SJSA1 (cell line): ENCODE measurements around the gene VOPP1. TPM values are rescaled to one million over a fixed set of nuclear protein-coding genes. Genes with fewer than 3 reads are reported as not detected.

Experiments used
- DNase-seq, 2 experiments: peaks; one replicate each; pipeline ENCODE4 v3.0.0-alpha.2; 2015 to 2020; ENCODE audit warnings: low spot score in 2 of 2, low read depth in 1 of 2
- H3K27ac ChIP-seq: fragments of 250-450 bp; sonication (Bioruptor Pico); 2 replicates; pipeline ENCODE4 v1.5.1; 2020; ENCODE audit warnings: mild to moderate bottlenecking, moderate library complexity
- H3K27me3 ChIP-seq: fragments of 250-450 bp; sonication (Bioruptor Pico); replicated peaks from 2 replicates; pipeline ENCODE4 v1.5.1; 2020; ENCODE audit warnings: mild to moderate bottlenecking, moderate library complexity
- H3K36me3 ChIP-seq: fragments of 250-450 bp; sonication (Bioruptor Pico); 2 replicates; pipeline ENCODE4 v1.5.1; 2020; ENCODE audit warnings: mild to moderate bottlenecking
- H3K4me1 ChIP-seq: fragments of 250-450 bp; sonication (Bioruptor Pico); replicated peaks from 2 replicates; pipeline ENCODE4 v1.6.1; 2021; ENCODE audit warnings: mild to moderate bottlenecking
- H3K4me3 ChIP-seq: fragments of 250-450 bp; sonication (Bioruptor Pico); 2 replicates; pipeline ENCODE4 v1.5.1; 2020; ENCODE audit warnings: mild to moderate bottlenecking
- H3K9me3 ChIP-seq: fragments of 250-450 bp; sonication (Bioruptor Pico); replicated peaks from 2 replicates; pipeline ENCODE4 v1.5.1; 2020; ENCODE audit warnings: mild to moderate bottlenecking
- total RNA-seq: library from RNA; depleted of rRNA; stranded (reverse); fragments of >200 nt; shearing (Covaris generic); gene quantifications from 2 replicates; pipeline ENCODE4 v1.2.3, GENCODE V29; 2014

VOPP1 gene
- total RNA-seq, 1 experiment from 2014 or later = 107 TPM

DNA sequence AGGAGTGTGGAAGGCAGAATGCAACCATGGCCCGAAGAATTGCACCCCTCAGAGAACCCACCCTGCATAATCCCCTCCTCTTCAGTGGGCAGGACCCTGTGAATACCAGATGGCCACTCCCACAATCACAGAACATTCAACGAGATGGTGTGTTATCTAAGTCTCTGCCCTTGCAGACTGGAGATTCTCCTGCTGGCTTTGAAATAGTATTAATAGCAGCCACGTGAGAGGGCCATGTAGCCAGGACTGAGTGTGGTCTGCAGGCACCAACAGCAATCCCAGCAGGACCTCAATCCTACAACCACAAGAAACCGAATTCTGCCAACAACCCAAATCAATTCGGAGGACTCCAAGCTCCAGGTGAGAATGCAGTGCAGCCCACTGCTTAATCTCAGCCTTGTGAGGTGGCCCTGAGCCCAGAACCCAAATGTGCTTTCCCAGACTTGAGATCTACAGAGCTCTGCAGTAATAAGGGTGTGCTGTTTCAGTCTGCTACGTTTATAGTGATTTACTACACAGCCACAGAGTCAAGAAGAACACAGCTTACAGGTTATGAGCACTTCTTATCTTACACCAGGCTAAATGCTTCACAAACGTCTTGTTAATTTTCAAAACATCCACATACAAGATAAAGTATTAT lies 72.1 kb downstream of the VOPP1 start:
- Histone ChIP-seq H3K27ac (no peak overlapping the region), H3K4me3 (no peak overlapping the region), H3K27me3 (no peaks in the 10 kb centered on the region), H3K9me3 (no peaks in the 10 kb centered on the region), H3K36me3 (peaks cover 53% of the 10 kb centered on the region), H3K4me1 (peaks cover 11% of the 10 kb centered on the region)
- DNase-seq = no peak

DNA sequence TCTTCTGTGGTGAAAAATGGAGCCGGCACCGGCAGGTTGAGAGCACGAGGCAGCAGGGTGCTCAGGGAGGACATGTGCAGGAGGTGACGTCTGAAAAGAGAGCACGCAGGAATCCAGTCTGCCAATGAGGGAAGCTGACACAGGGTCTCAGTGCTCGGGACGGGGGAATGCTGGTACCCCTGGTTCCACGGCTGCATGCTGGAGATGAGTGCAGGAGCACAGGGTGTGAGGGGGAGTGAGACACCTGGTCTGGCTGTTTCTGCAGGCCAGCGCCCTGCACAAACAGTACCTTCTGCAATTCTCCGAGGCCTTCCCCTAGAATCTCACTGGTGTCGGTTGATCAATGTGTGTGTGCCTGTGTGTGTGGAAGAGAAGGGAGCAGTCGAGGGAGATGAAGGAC lies 72.7 kb downstream of the VOPP1 start:
- Histone ChIP-seq H3K27ac (no peak overlapping the region), H3K36me3 (peaks cover 56% of the 10 kb centered on the region), H3K4me1 (peaks cover 4% of the 10 kb centered on the region), H3K4me3 (no peak overlapping the region), H3K27me3 (no peaks in the 10 kb centered on the region), H3K9me3 (no peaks in the 10 kb centered on the region)
- DNase-seq = no peak

DNA sequence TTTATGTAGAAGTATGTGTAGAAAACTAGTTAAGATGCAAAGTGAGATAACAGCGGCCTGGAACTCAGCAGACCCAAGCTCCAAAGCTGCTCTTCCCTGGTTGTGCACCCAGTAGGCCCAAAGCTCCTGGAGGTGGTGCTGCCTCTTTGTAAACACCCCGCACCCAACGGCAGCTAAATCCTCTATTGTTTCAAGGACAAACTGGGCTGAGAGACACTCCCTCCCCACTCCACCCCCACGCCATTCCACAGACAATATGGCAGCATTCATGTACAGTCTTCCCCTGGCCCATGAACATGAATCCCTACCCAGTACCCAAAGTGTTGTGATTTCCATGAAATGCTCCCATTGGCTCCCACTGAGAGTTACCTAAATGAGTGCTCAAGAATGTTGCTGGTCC lies 73.5 kb downstream of the VOPP1 start:
- Histone ChIP-seq H3K9me3 (no peaks in the 10 kb centered on the region), H3K4me1 (no peaks in the 10 kb centered on the region), H3K4me3 (no peak overlapping the region), H3K27me3 (no peaks in the 10 kb centered on the region), H3K36me3 (peaks cover 61% of the 10 kb centered on the region), H3K27ac (no peak overlapping the region)
- DNase-seq = no peak

DNA sequence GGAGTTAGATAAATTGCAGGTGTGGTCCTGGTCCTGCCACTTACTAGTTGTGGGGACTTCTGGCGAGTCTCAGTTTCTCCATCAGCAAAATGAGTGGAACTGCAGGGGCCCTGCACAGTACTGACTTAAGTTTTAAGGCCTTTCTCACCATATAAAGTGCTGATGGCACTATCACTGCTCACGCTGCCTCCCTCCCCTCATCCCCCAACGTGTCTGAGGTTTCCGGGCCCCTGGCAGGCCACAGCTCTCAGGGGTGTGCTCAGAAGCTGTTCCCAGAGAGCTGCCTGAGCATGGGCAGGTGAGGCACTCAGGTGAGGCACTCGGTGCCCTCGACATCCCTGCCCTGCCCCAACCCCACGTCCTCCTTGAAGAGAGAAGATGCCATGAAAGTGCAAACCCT lies 74.2 kb downstream of the VOPP1 start:
- no peaks in the 10 kb centered on the region for H3K9me3 ChIP-seq
- no peaks in the 10 kb centered on the region for H3K4me1 ChIP-seq
- H3K4me3 ChIP-seq = no peak overlapping the region
- H3K27ac ChIP-seq = no peak overlapping the region
- no peaks in the 10 kb centered on the region for H3K27me3 ChIP-seq
- peaks cover 58% of the 10 kb centered on the region for H3K36me3 ChIP-seq
- DNase-seq = no peak

DNA sequence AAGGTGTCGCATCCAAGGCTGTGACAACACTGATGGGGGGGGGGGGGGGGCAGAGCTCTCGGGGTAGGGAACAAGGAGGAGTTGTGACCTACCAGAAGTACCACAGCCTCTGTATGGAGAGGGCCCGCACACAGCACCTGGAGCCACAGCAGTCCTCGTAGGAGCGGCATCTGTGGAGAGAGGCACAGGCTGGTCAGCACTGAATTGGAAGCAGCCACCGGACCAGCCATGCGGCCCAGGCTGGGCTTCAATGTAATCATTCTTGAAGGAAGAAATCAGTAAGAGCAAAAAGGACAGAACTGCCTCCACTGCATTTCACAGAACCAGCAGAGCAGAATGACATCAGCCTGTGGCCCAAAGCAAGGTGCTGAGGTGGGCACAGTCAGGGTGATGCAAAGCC lies 74.8 kb downstream of the VOPP1 start:
- Histone ChIP-seq H3K27me3 (no peaks in the 10 kb centered on the region), H3K9me3 (no peaks in the 10 kb centered on the region), H3K27ac (no peak overlapping the region), H3K4me1 (no peaks in the 10 kb centered on the region), H3K36me3 (peaks cover 59% of the 10 kb centered on the region), H3K4me3 (no peak overlapping the region)
- no peak for DNase-seq

DNA sequence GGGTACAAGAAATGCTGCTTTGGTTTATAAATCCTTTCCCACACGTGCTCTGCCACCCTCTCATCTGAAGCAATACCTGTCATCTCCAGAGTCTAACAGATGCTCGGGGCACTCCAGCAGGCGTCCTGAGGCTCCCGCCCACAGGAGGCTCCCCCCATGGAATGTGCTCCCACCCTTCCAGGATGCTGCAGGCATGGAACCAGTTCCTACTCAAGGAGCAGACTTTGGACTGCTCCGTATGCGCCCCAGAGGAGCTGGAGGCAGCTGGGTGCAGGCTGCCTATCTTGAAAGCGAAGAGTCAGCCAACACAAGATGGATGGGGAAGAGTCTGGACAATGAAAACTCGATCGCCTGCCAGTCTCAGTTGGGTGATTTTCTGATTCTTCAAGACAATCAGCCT lies 75.4 kb downstream of the VOPP1 start:
- H3K27me3 ChIP-seq = no peaks in the 10 kb centered on the region
- no peak overlapping the region for H3K4me3 ChIP-seq
- H3K27ac ChIP-seq = no peak overlapping the region
- DNase-seq = no peak
- no peaks in the 10 kb centered on the region for H3K9me3 ChIP-seq
- peaks cover 61% of the 10 kb centered on the region for H3K36me3 ChIP-seq
- no peaks in the 10 kb centered on the region for H3K4me1 ChIP-seq

DNA sequence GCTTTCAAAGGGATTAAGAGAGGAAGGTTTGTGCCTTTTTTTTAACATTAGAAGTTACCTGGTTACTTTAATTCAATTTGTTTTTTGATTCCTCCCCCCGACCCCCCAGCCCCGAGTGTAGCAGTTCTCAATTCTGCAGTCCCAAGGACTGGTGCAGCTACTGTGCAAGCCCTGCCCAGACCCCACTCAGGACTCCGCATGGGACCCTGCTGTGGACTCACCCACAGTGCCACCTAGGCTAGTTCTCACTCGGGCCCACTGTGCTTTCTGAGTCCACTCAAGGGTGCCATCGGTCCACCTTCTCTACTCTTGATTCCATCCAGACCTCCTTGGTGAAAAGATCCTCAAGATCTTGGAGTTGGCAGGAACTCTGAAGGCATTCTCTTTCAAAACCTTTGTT lies 77.4 kb downstream of the VOPP1 start:
- H3K4me1 ChIP-seq = no peaks in the 10 kb centered on the region
- DNase-seq = no peak
- H3K36me3 ChIP-seq = peaks cover 74% of the 10 kb centered on the region

DNA sequence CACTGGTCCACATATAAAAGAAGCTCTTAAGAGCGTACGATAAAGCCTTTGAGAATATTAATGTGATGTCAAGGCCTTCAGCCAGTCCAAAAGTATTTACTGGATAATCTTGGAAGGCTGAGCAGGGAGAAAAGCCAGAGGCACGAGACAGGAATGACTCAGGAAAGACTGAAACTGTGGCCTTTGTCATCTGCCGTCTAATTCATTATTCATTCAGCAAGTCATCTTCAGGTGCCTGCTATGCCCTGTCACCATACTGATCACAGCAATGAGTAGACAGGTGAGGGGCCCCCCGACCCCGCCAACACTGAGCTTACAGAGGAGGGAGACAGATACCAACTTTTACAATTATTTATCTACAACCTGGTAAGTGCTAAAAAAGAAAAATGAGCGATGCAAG lies 78.9 kb downstream of the VOPP1 start:
- H3K4me1 ChIP-seq = no peaks in the 10 kb centered on the region
- peaks cover 75% of the 10 kb centered on the region for H3K36me3 ChIP-seq
- H3K27ac ChIP-seq = no peak overlapping the region

More for the DNA sequence above, 77.4 kb downstream of the VOPP1 start:
- H3K27ac ChIP-seq = no peak overlapping the region
- H3K4me3 ChIP-seq = no peak overlapping the region
- no peaks in the 10 kb centered on the region for H3K27me3 ChIP-seq
- H3K9me3 ChIP-seq = no peaks in the 10 kb centered on the region

DNA sequence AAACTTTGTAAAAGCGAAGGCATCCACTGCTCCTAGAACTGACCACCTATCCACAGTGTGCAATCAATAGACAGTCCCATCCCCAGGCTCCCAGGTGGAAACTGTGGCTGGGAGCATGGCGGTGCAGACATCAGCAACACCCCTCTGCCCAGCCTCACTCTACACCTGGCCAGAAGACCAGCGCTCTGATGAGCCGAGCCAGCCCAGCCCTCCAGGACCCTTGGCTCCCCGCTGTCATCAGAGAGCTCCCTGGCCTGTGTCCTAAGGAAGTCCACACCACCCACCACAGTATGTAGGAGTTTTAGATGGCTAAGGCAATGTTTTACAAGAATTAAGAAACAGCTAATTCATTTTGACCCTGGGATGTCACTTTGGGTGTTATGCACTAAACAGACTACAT lies 81.0 kb downstream of the VOPP1 start:
- Histone ChIP-seq H3K4me3 (no peak overlapping the region), H3K27ac (no peak overlapping the region), H3K36me3 (peaks cover 76% of the 10 kb centered on the region), H3K27me3 (no peaks in the 10 kb centered on the region), H3K4me1 (no peaks in the 10 kb centered on the region), H3K9me3 (no peaks in the 10 kb centered on the region)
- no peak for DNase-seq

More for the DNA sequence above, 78.9 kb downstream of the VOPP1 start:
- Histone ChIP-seq H3K27me3 (no peaks in the 10 kb centered on the region), H3K9me3 (no peaks in the 10 kb centered on the region), H3K4me3 (no peak overlapping the region)
- DNase-seq = no peak

DNA sequence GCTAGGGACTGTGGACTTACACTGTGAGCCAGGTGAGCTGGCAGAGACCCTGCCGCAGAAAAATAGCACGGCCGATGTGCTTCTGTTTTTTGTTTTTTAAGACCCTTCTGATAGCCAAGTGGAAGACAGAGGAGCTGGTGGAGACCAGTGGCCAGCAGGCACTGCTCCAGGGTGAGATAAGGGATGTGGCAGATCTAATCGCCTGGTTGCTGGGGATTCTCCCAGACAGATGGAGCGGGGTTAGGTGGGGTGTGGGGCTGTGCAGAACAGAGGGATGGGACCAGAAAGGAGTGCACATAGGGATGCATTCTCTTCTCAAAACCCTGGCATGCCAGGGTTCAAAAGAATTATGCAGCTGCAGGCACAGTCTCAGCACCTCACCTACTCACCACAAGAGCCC lies 82.2 kb downstream of the VOPP1 start:
- Histone ChIP-seq H3K27ac (no peak overlapping the region), H3K9me3 (no peaks in the 10 kb centered on the region)
- no peak for DNase-seq

DNA sequence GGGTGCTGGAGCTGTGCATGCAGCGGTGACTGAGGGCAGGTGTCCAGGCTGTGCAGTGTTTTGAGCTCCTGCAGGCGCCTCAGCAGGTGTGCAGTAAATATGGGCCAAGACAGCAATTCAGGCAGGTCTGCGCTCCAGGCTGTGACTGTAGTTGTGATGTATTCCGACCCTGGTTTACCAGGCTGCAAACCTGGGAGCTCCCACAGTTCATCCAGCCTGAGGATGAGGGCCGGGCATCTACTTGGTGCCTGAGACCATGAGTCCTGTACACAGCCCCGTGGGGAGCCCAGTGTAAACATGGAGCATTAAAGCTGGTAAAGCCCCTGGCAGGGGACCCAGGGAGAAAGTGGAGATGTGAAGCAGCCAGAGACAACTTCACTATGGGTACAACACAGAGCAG lies 82.8 kb downstream of the VOPP1 start:
- Histone ChIP-seq H3K4me3 (no peak overlapping the region), H3K36me3 (peaks cover 65% of the 10 kb centered on the region), H3K27me3 (no peaks in the 10 kb centered on the region), H3K4me1 (no peaks in the 10 kb centered on the region), H3K27ac (no peak overlapping the region), H3K9me3 (no peaks in the 10 kb centered on the region)
- DNase-seq = no peak

More for the DNA sequence above, 82.2 kb downstream of the VOPP1 start:
- no peaks in the 10 kb centered on the region for H3K4me1 ChIP-seq
- no peak overlapping the region for H3K4me3 ChIP-seq
- no peaks in the 10 kb centered on the region for H3K27me3 ChIP-seq
- H3K36me3 ChIP-seq = peaks cover 64% of the 10 kb centered on the region

DNA sequence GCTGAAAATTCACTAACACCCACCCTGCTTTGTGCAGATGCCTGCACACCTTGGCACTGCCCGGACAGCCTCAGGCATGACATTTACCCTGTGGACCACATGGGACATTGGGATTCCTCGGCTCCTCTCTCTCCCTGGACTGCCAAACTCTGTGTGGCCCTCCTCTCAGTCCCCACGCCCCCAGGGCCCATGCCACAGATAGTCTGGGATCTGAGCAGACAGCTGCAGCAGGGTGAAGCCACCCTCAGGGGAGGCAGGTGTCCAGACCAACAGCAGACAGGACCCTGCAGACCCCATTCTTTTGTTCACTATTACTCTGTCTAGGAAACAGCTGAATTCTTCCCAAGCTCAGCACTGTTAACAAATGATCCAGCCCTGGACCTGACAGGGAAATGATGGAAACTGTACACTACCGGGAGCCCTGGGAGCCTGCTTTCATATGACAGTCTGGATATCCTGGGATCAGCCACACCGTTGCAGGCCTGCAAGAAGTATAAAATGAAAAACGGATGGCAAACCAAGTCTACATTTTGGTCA lies 83.4 kb downstream of the VOPP1 start:
- no peak overlapping the region for H3K27ac ChIP-seq
- H3K27me3 ChIP-seq = no peaks in the 10 kb centered on the region
- no peak for DNase-seq
- H3K4me1 ChIP-seq = no peaks in the 10 kb centered on the region
- no peaks in the 10 kb centered on the region for H3K9me3 ChIP-seq
- H3K36me3 ChIP-seq = peaks cover 67% of the 10 kb centered on the region
- H3K4me3 ChIP-seq = no peak overlapping the region

DNA sequence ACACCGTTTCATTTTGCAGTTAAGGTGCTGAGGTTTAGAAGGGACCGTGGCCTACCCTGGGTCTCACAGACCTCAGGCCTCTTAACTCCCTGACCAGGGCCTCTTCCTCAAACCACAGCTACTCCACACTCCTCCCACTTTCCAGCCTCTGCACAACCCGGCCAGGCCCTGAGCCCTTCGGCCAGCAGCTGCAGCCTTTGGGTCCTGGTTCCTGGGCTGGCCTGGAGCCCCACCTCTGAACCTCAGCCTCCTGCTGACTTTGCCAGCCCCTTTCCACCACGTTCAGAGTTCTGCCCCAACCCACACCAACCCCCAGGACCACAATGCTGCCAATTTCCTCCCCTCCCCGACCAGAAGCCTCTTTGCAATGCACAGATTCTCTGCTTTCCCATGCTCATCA lies 84.1 kb downstream of the VOPP1 start:
- Histone ChIP-seq H3K36me3 (peaks cover 67% of the 10 kb centered on the region), H3K4me3 (no peak overlapping the region), H3K27ac (no peak overlapping the region), H3K4me1 (no peaks in the 10 kb centered on the region), H3K27me3 (no peaks in the 10 kb centered on the region), H3K9me3 (no peaks in the 10 kb centered on the region)
- DNase-seq = no peak

DNA sequence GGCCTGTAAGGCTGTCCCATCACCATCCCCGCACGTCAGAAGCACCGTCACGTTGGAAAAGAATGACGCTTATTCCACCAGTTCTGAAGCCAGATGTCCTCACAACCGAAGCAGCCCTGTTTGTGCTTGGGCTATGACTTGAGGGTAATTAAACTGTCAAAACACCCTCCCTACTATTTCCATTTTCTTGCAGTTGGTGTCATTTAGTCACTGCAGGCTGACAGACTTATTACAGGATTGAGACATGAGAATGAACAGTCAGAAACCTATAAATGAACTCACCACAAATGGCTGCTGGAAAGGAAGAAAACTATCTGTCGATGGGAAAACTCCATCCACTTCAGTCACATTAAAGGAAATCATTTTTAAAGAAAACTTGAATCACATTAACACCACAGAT lies 85.3 kb downstream of the VOPP1 start:
- no peak overlapping the region for H3K27ac ChIP-seq
- H3K4me3 ChIP-seq = no peak overlapping the region
- H3K9me3 ChIP-seq = no peaks in the 10 kb centered on the region
- no peaks in the 10 kb centered on the region for H3K27me3 ChIP-seq
- DNase-seq = no peak
- no peaks in the 10 kb centered on the region for H3K4me1 ChIP-seq
- H3K36me3 ChIP-seq = peaks cover 56% of the 10 kb centered on the region

DNA sequence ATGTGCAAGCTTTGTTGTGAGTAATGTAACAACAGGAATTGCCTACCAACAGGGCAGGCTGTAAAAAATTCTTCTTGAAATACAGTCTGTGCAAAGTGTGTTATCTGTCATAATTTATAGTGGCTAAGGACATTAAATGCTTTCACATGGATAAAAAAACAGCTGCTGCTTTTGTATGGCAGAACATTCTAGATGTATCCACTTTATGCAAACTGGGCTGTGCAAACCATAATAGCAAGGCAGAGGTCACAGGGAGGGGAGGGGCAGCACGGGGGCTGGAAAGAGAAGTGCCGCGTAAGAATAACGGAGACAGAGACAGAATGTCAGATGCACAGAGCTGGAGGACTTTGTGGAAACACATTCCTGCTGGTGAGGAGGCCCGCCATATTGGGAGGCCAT lies 86.1 kb downstream of the VOPP1 start:
- Histone ChIP-seq H3K27me3 (no peaks in the 10 kb centered on the region), H3K36me3 (peaks cover 48% of the 10 kb centered on the region), H3K27ac (no peak overlapping the region), H3K9me3 (no peaks in the 10 kb centered on the region), H3K4me3 (no peak overlapping the region), H3K4me1 (no peaks in the 10 kb centered on the region)
- peak in 1 of 2 experiments; percentile 8 for DNase-seq
